Smooth muscle cell (in vitro differentiated cells): ENCODE data around the gene CAMTA1. TPM values are rescaled to one million over a fixed set of nuclear protein-coding genes. Genes with fewer than 3 reads are reported as not detected.

Experiments
- DNase-seq: peaks from one replicate; lab custom pipeline; 2025; ENCODE audit not compliant: unreplicated experiment; lab: John Stamatoyannopoulos, UW
- H2AFZ ChIP-seq: fragments of 200-600 bp; sonication (generic); 2 replicates; pipeline ENCODE4 v1.6.0; 2016; ENCODE audit warnings: antibody characterized with exemption, low read depth, mild to moderate bottlenecking
- H3F3A ChIP-seq: fragments of 200-600 bp; sonication (generic); 2 replicates; pipeline ENCODE4 v1.6.0; 2017; ENCODE audit warnings: antibody characterized with exemption, low read depth
- H3K27ac ChIP-seq: fragments of 200-600 bp; sonication (generic); 2 replicates; pipeline ENCODE4 v1.5.1; 2016; ENCODE audit warnings: low read depth, mild to moderate bottlenecking
- H3K27me3 ChIP-seq: fragments of 200-600 bp; sonication (generic); 2 replicates; pipeline ENCODE4 v1.6.1; 2016; ENCODE audit warnings: low read depth, mild to moderate bottlenecking
- H3K36me3 ChIP-seq: fragments of 200-600 bp; sonication (generic); 2 replicates; pipeline ENCODE4 v1.5.1; 2016; ENCODE audit warnings: low read depth
- H3K4me1 ChIP-seq: fragments of 200-600 bp; sonication (generic); 2 replicates; pipeline ENCODE4 v1.5.1; 2016; ENCODE audit warnings: low read depth
- H3K4me2 ChIP-seq: fragments of 200-600 bp; sonication (generic); 2 replicates; pipeline ENCODE4 v1.6.0; 2016; ENCODE audit warnings: mild to moderate bottlenecking
- H3K4me3 ChIP-seq: fragments of 200-600 bp; sonication (generic); 2 replicates; pipeline ENCODE4 v1.5.1; 2016; ENCODE audit warnings: mild to moderate bottlenecking
- H3K79me2 ChIP-seq: fragments of 200-600 bp; sonication (generic); 2 replicates; pipeline ENCODE4 v1.6.0; 2016; ENCODE audit warnings: low read depth, mild to moderate bottlenecking
- H3K9ac ChIP-seq: fragments of 200-600 bp; sonication (generic); 2 replicates; pipeline ENCODE4 v1.6.0; 2016; ENCODE audit warnings: low read depth
- H3K9me3 ChIP-seq: fragments of 200-600 bp; sonication (generic); replicated peaks from 2 replicates; pipeline ENCODE4 v1.5.1; 2016; ENCODE audit warnings: low read depth
- H4K20me1 ChIP-seq: fragments of 200-600 bp; sonication (generic); 2 replicates; pipeline ENCODE4 v1.6.0; 2016; ENCODE audit warnings: low read depth
- CTCF ChIP-seq: fragments of 200-600 bp; sonication (generic); IDR thresholded peaks from 2 replicates; pipeline ENCODE4 v1.5.1; 2017; ENCODE audit warnings: borderline replicate concordance, mild to moderate bottlenecking, antibody characterized with exemption; ENCODE audit not compliant: insufficient read depth, poor library complexity, severe bottlenecking
- WGBS: methylation state at CpG from one replicate; pipeline ENCODE4 v1.1.7; 2016; ENCODE audit warnings: low lambda C conversion rate; 5-methylcytosine and 5-hydroxymethylcytosine counted together
- polyA plus RNA-seq: library from polyadenylated mRNA; unstranded; fragments of >200 nt; fragmentation: Nextera tagmentation; extraction: Ambion mirVana; gene quantifications from 2 replicates; pipeline ENCODE4 v1.2.1, GENCODE V29; 2016
- total RNA-seq: library from RNA; depleted of rRNA; stranded (reverse); fragments of >200 nt; gene quantifications from 2 replicates; pipeline ENCODE4 v1.2.3, GENCODE V29; 2014

Gene CAMTA1
- total and polyA plus RNA-seq, 2 experiments from 2014 or later, result 139 to 145 TPM

GRCh38 chr1:6996371-6996770 is 211.1 kb downstream of the CAMTA1 start:
- no peaks in the 10 kb centered on the region for H3F3A ChIP-seq

GRCh38 chr1:6996866-6997265 is 211.6 kb downstream of the CAMTA1 start:
- Histone ChIP-seq H3F3A (no peaks in the 10 kb centered on the region), H3K4me3 (no peak overlapping the region), H3K27ac (no peak overlapping the region), H3K79me2 (no peaks in the 10 kb centered on the region), H3K4me1 (no peaks in the 10 kb centered on the region), H3K9me3 (no peaks in the 10 kb centered on the region), H3K4me2 (no peak overlapping the region), H4K20me1 (no peaks in the 10 kb centered on the region), H3K9ac (no peak overlapping the region), H3K27me3 (peaks cover 9% of the 10 kb centered on the region), H2AFZ (no peak overlapping the region), H3K36me3 (no peaks in the 10 kb centered on the region)
- 88% methylated on average over 10 of the region's 10 CpGs for WGBS
- DNase-seq, result no peak
- TF ChIP-seq CTCF, result no peak

More at GRCh38 chr1:6996371-6996770, 211.1 kb downstream of the CAMTA1 start:
- DNase-seq, result no peak
- no peaks in the 10 kb centered on the region for H3K36me3 ChIP-seq
- peaks cover 9% of the 10 kb centered on the region for H3K27me3 ChIP-seq
- H3K9me3 ChIP-seq, result no peaks in the 10 kb centered on the region
- H3K9ac ChIP-seq, result no peak overlapping the region
- H4K20me1 ChIP-seq, result no peaks in the 10 kb centered on the region
- H3K4me3 ChIP-seq, result no peak overlapping the region
- H2AFZ ChIP-seq, result no peak overlapping the region
- no peaks in the 10 kb centered on the region for H3K79me2 ChIP-seq
- no peak overlapping the region for H3K27ac ChIP-seq
- H3K4me2 ChIP-seq, result no peak overlapping the region
- TF ChIP-seq CTCF, result no peak
- no peaks in the 10 kb centered on the region for H3K4me1 ChIP-seq

- WGBS, result 64% methylated on average over 10 of the region's 10 CpGs
- Histone ChIP-seq H3K9me3 (no peaks in the 10 kb centered on the region), H2AFZ (no peak overlapping the region), H3K79me2 (no peaks in the 10 kb centered on the region), H3K4me3 (no peak overlapping the region), H3K4me1 (no peaks in the 10 kb centered on the region), H3F3A (no peaks in the 10 kb centered on the region), H3K4me2 (no peak overlapping the region), H3K36me3 (no peaks in the 10 kb centered on the region), H3K27ac (no peak overlapping the region), H3K9ac (no peak overlapping the region), H4K20me1 (no peaks in the 10 kb centered on the region), H3K27me3 (peaks cover 9% of the 10 kb centered on the region)
- DNase-seq, result no peak
- no peak for TF ChIP-seq CTCF
Observed at GRCh38 chr1:6998267-6998666, 213.0 kb downstream of the CAMTA1 start.

GRCh38 chr1:6999826-7000225 is 214.6 kb downstream of the CAMTA1 start:
- H3K27me3 ChIP-seq, result peaks cover 9% of the 10 kb centered on the region
- H3K4me2 ChIP-seq, result no peak overlapping the region
- TF ChIP-seq CTCF, result no peak
- DNase-seq, result no peak
- H3K9me3 ChIP-seq, result no peaks in the 10 kb centered on the region
- no peaks in the 10 kb centered on the region for H3K79me2 ChIP-seq
- no peaks in the 10 kb centered on the region for H3K36me3 ChIP-seq
- WGBS, result 94% methylated on average over 6 of the region's 6 CpGs
- no peak overlapping the region for H2AFZ ChIP-seq
- no peak overlapping the region for H3K4me3 ChIP-seq
- H3K9ac ChIP-seq, result no peak overlapping the region
- H3K27ac ChIP-seq, result no peak overlapping the region
- H4K20me1 ChIP-seq, result no peaks in the 10 kb centered on the region
- H3K4me1 ChIP-seq, result no peaks in the 10 kb centered on the region
- no peaks in the 10 kb centered on the region for H3F3A ChIP-seq
